BE2C (cell line): ENCODE data around the gene ATF7IP.

ENCODE experiments used
- DNase-seq: peaks from one replicate; pipeline ENCODE4 v3.0.0-alpha.2; 2020
- H3K27me3 ChIP-seq: fragments of 250-450 bp; sonication (Bioruptor Pico); 2 replicates; pipeline ENCODE4 v1.5.1; 2020; ENCODE audit warnings: mild to moderate bottlenecking
- H3K36me3 ChIP-seq: fragments of 250-450 bp; sonication (Bioruptor Pico); 2 replicates; pipeline ENCODE4 v1.5.1; 2020; ENCODE audit warnings: mild to moderate bottlenecking
- H3K4me1 ChIP-seq: fragments of 250-450 bp; sonication (Bioruptor Pico); 2 replicates; pipeline ENCODE4 v1.5.1; 2020
- H3K4me3 ChIP-seq: 2 replicates; pipeline ENCODE4 v1.5.1; 2011; ENCODE audit warnings: low read depth, low read length
- H3K9me3 ChIP-seq: fragments of 250-450 bp; sonication (Bioruptor Pico); 2 replicates; pipeline ENCODE4 v1.5.1; 2020
- TF ChIP-seq, protein P1 (sequence below): IDR thresholded peaks from 2 replicates; pipeline ENCODE4 v1.5.1; 2012; ENCODE audit warnings: mild to moderate bottlenecking, low read depth, low read length

ATF7IP gene

DNA sequence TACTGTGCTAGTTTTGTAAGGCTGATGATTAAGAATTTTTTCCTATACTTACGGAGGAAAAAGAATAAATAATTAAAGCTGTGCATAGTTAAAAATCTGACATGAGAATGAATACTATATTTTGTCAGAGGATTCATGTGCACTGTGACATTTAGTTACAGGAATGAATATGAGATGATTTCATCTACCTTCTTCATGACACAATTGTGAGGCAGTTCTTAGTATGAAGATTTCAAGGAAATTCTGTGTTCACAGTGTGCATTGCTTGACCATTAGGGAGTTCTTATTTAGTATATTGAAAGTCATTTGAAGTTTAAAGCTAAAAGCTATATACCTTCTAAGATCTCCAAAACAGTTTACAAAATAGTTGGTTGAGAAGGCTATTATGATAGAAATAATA is 70.1 kb downstream of the ATF7IP start:
- Histone ChIP-seq H3K4me1 (no peaks in the 10 kb centered on the region), H3K4me3 (no peak overlapping the region), H3K36me3 (peaks cover 59% of the 10 kb centered on the region), H3K27me3 (no peaks in the 10 kb centered on the region), H3K9me3 (no peaks in the 10 kb centered on the region; the same call in 1 of the 2 replicates)
- TF ChIP-seq, protein P1, sequence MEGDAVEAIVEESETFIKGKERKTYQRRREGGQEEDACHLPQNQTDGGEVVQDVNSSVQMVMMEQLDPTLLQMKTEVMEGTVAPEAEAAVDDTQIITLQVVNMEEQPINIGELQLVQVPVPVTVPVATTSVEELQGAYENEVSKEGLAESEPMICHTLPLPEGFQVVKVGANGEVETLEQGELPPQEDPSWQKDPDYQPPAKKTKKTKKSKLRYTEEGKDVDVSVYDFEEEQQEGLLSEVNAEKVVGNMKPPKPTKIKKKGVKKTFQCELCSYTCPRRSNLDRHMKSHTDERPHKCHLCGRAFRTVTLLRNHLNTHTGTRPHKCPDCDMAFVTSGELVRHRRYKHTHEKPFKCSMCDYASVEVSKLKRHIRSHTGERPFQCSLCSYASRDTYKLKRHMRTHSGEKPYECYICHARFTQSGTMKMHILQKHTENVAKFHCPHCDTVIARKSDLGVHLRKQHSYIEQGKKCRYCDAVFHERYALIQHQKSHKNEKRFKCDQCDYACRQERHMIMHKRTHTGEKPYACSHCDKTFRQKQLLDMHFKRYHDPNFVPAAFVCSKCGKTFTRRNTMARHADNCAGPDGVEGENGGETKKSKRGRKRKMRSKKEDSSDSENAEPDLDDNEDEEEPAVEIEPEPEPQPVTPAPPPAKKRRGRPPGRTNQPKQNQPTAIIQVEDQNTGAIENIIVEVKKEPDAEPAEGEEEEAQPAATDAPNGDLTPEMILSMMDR = no peak
- DNase-seq = no peak

DNA sequence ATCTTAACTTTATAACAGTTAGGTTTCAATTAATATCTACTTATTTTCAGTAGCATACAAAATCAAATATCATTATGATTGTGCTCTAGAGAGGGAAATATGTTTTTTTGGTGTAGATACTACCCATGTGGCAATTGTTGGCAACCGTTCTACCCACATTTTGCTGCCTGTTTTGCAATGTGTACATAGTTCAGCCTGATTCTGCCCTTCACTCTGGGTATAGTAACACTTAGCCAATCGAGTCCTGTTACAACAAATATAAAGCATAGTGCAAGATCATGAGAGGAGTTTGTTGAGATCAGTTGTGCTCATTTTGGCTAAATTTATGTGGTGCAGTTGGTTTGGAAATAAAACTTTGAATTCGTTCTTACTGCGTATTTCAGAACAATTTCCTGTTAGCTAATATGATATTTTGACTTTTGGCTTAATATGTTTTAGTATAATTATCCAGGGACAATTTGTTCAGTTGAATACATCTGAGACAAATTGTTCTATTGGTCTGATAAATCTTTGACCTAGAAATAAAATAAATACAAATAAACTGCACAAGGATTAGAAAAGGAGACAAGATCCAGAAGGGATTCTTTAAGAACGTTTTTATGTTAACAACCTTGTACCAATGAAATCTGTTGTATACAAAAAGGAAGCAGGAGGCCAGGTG is 76.9 kb downstream of the ATF7IP start:
- no peaks in the 10 kb centered on the region for H3K27me3 ChIP-seq
- peaks cover 59% of the 10 kb centered on the region for H3K36me3 ChIP-seq
- H3K4me1 ChIP-seq = no peaks in the 10 kb centered on the region
- DNase-seq = no peak
- TF ChIP-seq, protein P1 = no peak
- no peaks in the 10 kb centered on the region; the same call in 1 of the 2 replicates for H3K9me3 ChIP-seq
- no peak overlapping the region for H3K4me3 ChIP-seq

DNA sequence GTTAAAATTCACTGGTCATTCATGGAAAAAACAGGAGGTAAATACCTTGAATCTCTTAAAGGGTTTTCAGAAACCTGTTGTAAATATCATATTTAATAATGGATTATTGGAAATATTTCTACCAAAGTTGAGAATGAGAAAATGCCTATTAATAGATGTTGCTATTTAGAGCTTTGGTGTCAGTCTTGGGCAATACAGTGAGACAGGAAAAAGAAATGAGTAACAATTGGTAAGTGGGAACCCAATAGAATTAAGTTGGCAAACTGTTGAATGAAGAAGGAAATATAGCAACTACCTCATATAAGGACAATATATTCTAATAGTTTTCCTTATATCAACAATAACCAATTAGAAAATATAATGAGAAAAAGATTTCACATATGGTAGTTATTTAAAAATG is 78.0 kb downstream of the ATF7IP start:
- DNase-seq = no peak
- Histone ChIP-seq H3K36me3 (peaks cover 58% of the 10 kb centered on the region), H3K4me1 (no peaks in the 10 kb centered on the region), H3K9me3 (no peaks in the 10 kb centered on the region; the same call in 1 of the 2 replicates), H3K4me3 (no peak overlapping the region), H3K27me3 (no peaks in the 10 kb centered on the region)
- TF ChIP-seq, protein P1 = no peak

DNA sequence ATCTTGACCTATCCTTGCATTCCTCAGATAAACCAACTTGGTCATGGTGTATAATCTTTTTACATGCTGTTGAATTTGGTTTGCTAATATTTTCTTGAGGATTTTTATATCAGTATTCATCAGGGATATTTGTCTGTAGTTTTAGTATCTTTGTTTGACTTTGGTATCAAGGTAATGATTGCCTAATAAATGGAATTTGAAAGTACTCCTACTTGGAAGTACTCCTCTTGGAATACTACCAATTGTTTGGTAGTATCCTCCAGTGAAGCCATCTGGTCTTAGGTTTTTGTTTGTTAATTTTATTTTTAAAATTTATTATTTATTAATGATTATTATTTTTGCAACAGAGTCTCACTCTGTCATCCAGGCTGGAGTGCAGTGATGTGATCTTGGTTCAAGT is 85.0 kb downstream of the ATF7IP start:
- Histone ChIP-seq H3K4me1 (peaks cover 7% of the 10 kb centered on the region), H3K36me3 (peaks cover 38% of the 10 kb centered on the region), H3K4me3 (no peak overlapping the region), H3K27me3 (no peaks in the 10 kb centered on the region), H3K9me3 (no peaks in the 10 kb centered on the region)
- no peak for DNase-seq
- TF ChIP-seq, protein P1 = no peak

DNA sequence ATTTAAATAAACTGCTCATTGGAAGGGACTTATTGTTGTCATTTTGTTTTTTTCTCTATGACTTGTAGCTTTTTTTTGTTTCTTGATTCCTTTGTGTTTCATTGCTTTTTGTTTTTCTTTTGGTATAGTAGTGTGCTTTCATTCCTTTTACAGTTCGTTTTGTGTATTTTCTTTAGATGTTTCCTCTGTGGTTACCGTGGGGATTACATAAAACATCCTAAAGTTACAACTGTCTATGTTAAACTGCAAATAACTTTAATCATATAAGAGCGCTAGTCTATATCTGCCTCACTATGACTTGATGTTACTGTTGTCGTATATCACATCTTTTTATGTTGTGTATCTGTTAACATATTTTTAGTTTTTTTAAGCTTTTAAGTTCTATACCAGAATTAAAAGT is 86.9 kb downstream of the ATF7IP start:
- Histone ChIP-seq H3K4me1 (peaks cover 7% of the 10 kb centered on the region), H3K4me3 (no peak overlapping the region), H3K36me3 (peaks cover 38% of the 10 kb centered on the region), H3K27me3 (no peaks in the 10 kb centered on the region), H3K9me3 (no peaks in the 10 kb centered on the region)
- TF ChIP-seq, protein P1 = no peak
- DNase-seq = no peak

DNA sequence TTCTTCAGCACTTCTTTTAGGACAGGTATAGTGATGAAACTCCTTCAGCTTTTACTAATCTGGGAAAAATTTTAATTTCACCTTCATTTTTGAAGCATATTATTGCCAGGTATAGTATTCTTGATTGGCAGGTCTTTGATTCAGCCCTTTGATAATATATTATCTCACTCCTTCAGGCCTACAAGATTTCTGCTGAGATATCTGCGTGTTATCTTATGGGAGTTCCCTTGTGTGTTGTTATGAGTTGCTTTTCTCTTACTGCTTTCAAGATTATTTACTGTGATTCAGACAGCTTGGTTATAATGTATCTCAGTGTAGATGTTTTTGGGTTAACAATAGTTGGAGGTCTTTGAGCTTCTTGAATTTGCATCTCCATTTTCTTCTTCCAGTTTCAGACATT is 87.4 kb downstream of the ATF7IP start:
- peaks cover 38% of the 10 kb centered on the region for H3K36me3 ChIP-seq
- TF ChIP-seq, protein P1 = no peak

More for the DNA sequence above, 87.4 kb downstream of the ATF7IP start:
- Histone ChIP-seq H3K4me1 (peaks cover 7% of the 10 kb centered on the region), H3K27me3 (no peaks in the 10 kb centered on the region), H3K4me3 (no peak overlapping the region), H3K9me3 (no peaks in the 10 kb centered on the region)
- DNase-seq = no peak
